HepG2 (cell line): ENCODE results near the gene CCS. TPM values are rescaled to one million over a fixed set of nuclear protein-coding genes. Genes with fewer than 3 reads are reported as not detected.

Experiments
- CEBPB ChIP-seq: IDR thresholded peaks from 2 replicates; pipeline ENCODE4 v1.6.1; 2011; ENCODE audit warnings: low read depth, low read length, improper control_type of control experiment, borderline replicate concordance
- CSRNP1 ChIP-seq: sonication (generic); formaldehyde crosslinking; IDR thresholded peaks from 2 replicates; pipeline ENCODE4 v1.8.1; 2023; ENCODE audit warnings: mild to moderate bottlenecking, missing genetic modification reagents
- HCFC1 ChIP-seq: fragments of 150-350 bp; IDR thresholded peaks from 2 replicates; pipeline ENCODE4 v1.6.1; 2014; ENCODE audit warnings: low read depth, low read length
- HOXA5 ChIP-seq: sonication (generic); formaldehyde crosslinking; IDR thresholded peaks from 2 replicates; pipeline ENCODE4 v1.4.0; 2020; ENCODE audit warnings: missing genetic modification reagents
- NFIB ChIP-seq: sonication (generic); formaldehyde crosslinking; IDR thresholded peaks from 2 replicates; pipeline ENCODE4 v1.9.0; 2021; ENCODE audit warnings: missing genetic modification reagents, mild to moderate bottlenecking, borderline replicate concordance
- PBX2 ChIP-seq: IDR thresholded peaks from 2 replicates; pipeline ENCODE4 v1.6.1; 2016; ENCODE audit warnings: control low read depth
- SSRP1 ChIP-seq: IDR thresholded peaks from 2 replicates; pipeline ENCODE4 v1.6.1; 2016; ENCODE audit warnings: control low read depth
- SUZ12 ChIP-seq: fragments of 150-350 bp; IDR thresholded peaks from 2 replicates; pipeline ENCODE4 v1.6.1; 2014; ENCODE audit warnings: low read depth, low read length
- ZBTB1 ChIP-seq: sonication (generic); formaldehyde crosslinking; IDR thresholded peaks from 2 replicates; pipeline ENCODE4 v1.4.0; 2020; ENCODE audit warnings: missing genetic modification reagents, borderline replicate concordance
- ZBTB37 ChIP-seq: sonication (generic); formaldehyde crosslinking; IDR thresholded peaks from 2 replicates; pipeline ENCODE4 v1.4.0; 2020; ENCODE audit warnings: mild to moderate bottlenecking, missing genetic modification reagents
- ZNF234 ChIP-seq: sonication (generic); formaldehyde crosslinking; conservative IDR thresholded peaks from 2 replicates; pipeline ENCODE4 v1.5.1; 2020; ENCODE audit warnings: mild to moderate bottlenecking, missing genetic modification reagents
- polyA plus RNA-seq, 8 experiments: library from polyadenylated mRNA; depleted of rRNA in 3 of 8; stranded (reverse) in 7 of 8; unstranded in 1 of 8; fragments of >200 nt; fragmentation: Illumina TruSeq in 4 of 8; extraction: Trizol in 4 of 8; gene quantifications; 2 replicates each; pipeline versions ENCODE4 v1.2.1 to v1.2.3, GENCODE V29; 2011 to 2016; ENCODE audit warnings: low read depth in 4 of 8, missing spikeins in 1 of 8, mixed read lengths in 1 of 8; ENCODE audit not compliant: insufficient read depth in 1 of 8
- total RNA-seq, 5 experiments: library from RNA; depleted of rRNA; stranded (reverse); fragments of >200 nt; fragmentation: Illumina TruSeq; extraction: Trizol; gene quantifications; 2 replicates each; pipeline ENCODE4 v1.2.3, GENCODE V29; 2016; ENCODE audit warnings: low read depth in 1 of 5
- TF ChIP-seq, protein P1 (sequence below): sonication (generic); formaldehyde crosslinking; IDR thresholded peaks from 2 replicates; pipeline ENCODE4 v1.4.0; 2020; ENCODE audit warnings: mild to moderate bottlenecking, missing genetic modification reagents
- TF ChIP-seq, protein P2 (sequence below): sonication (generic); formaldehyde crosslinking; IDR thresholded peaks from 2 replicates; pipeline ENCODE4 v1.5.0; 2020; ENCODE audit warnings: mild to moderate bottlenecking, missing genetic modification reagents, borderline replicate concordance

CCS gene
- total and polyA plus RNA-seq, 2 of the 13 experiments (the other 11 are each of a cell fraction or from before 2014, with no cell fraction given), result 25.4 to 44.6 TPM

- TF ChIP-seq, protein P1, sequence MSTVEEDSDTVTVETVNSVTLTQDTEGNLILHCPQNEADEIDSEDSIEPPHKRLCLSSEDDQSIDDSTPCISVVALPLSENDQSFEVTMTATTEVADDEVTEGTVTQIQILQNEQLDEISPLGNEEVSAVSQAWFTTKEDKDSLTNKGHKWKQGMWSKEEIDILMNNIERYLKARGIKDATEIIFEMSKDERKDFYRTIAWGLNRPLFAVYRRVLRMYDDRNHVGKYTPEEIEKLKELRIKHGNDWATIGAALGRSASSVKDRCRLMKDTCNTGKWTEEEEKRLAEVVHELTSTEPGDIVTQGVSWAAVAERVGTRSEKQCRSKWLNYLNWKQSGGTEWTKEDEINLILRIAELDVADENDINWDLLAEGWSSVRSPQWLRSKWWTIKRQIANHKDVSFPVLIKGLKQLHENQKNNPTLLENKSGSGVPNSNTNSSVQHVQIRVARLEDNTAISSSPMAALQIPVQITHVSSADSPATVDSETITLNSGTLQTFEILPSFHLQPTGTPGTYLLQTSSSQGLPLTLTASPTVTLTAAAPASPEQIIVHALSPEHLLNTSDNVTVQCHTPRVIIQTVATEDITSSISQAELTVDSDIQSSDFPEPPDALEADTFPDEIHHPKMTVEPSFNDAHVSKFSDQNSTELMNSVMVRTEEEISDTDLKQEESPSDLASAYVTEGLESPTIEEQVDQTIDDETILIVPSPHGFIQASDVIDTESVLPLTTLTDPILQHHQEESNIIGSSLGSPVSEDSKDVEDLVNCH (CRISPR knock-in tag), result 0 out of 2 replicates have a peak, but pooled peaks have one; percentile 66
- TF ChIP-seq HCFC1 (peak; percentile 27; the same call in 1 of the 2 replicates), SSRP1 (CRISPR knock-in tag) (no peak), SUZ12 (no peak), ZBTB37 (CRISPR knock-in tag) (0 out of 2 replicates have a peak, but pooled peaks have one; percentile 34), NFIB (no peak), PBX2 (peak; percentile 94), ZBTB1 (no peak), CEBPB (peak; percentile 90), ZNF234 (CRISPR knock-in tag) (no peak), CSRNP1 (CRISPR knock-in tag) (no peak), HOXA5 (peak; percentile 81; the same call in 1 of the 2 replicates)
- TF ChIP-seq, protein P2, sequence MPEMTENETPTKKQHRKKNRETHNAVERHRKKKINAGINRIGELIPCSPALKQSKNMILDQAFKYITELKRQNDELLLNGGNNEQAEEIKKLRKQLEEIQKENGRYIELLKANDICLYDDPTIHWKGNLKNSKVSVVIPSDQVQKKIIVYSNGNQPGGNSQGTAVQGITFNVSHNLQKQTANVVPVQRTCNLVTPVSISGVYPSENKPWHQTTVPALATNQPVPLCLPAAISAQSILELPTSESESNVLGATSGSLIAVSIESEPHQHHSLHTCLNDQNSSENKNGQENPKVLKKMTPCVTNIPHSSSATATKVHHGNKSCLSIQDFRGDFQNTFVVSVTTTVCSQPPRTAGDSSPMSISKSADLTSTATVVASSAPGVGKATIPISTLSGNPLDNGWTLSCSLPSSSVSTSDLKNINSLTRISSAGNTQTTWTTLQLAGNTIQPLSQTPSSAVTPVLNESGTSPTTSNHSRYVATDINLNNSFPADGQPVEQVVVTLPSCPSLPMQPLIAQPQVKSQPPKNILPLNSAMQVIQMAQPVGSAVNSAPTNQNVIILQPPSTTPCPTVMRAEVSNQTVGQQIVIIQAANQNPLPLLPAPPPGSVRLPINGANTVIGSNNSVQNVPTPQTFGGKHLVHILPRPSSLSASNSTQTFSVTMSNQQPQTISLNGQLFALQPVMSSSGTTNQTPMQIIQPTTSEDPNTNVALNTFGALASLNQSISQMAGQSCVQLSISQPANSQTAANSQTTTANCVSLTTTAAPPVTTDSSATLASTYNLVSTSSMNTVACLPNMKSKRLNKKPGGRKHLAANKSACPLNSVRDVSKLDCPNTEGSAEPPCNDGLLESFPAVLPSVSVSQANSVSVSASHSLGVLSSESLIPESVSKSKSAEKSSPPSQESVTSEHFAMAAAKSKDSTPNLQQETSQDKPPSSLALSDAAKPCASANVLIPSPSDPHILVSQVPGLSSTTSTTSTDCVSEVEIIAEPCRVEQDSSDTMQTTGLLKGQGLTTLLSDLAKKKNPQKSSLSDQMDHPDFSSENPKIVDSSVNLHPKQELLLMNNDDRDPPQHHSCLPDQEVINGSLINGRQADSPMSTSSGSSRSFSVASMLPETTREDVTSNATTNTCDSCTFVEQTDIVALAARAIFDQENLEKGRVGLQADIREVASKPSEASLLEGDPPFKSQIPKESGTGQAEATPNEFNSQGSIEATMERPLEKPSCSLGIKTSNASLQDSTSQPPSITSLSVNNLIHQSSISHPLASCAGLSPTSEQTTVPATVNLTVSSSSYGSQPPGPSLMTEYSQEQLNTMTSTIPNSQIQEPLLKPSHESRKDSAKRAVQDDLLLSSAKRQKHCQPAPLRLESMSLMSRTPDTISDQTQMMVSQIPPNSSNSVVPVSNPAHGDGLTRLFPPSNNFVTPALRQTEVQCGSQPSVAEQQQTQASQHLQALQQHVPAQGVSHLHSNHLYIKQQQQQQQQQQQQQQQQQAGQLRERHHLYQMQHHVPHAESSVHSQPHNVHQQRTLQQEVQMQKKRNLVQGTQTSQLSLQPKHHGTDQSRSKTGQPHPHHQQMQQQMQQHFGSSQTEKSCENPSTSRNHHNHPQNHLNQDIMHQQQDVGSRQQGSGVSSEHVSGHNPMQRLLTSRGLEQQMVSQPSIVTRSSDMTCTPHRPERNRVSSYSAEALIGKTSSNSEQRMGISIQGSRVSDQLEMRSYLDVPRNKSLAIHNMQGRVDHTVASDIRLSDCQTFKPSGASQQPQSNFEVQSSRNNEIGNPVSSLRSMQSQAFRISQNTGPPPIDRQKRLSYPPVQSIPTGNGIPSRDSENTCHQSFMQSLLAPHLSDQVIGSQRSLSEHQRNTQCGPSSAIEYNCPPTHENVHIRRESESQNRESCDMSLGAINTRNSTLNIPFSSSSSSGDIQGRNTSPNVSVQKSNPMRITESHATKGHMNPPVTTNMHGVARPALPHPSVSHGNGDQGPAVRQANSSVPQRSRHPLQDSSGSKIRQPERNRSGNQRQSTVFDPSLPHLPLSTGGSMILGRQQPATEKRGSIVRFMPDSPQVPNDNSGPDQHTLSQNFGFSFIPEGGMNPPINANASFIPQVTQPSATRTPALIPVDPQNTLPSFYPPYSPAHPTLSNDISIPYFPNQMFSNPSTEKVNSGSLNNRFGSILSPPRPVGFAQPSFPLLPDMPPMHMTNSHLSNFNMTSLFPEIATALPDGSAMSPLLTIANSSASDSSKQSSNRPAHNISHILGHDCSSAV, result no peak
Observed at GRCh38 chr11:66638177-66639065, 45.4 kb downstream of the CCS start, which contains the start of gene RBM4 (continued).
